Esophagus mucosa (tissue), 1 donor: Measurements from ENCODE around the gene SP140. TPM values are rescaled to one million over a fixed set of nuclear protein-coding genes. Genes with fewer than 3 reads are reported as not detected.

Experiments
- total RNA-seq: library from RNA; stranded (reverse); gene quantifications from one replicate; pipeline ENCODE4 v1.2.4, GENCODE V29; 2023
- donor health status: DM: yes; HTN: yes; CAD: no.

SP140 gene
- total RNA-seq, 1 donor from 2014 or later = 0.96 TPM

Other genes starting within 250 kb of the SP140 start
- 3.8 TPM for gene SLC16A14, start 156.8 kb upstream of the SP140 start, total RNA-seq
- gene SP110, start 5.8 kb upstream of the SP140 start, total RNA-seq = 9.1 TPM
- gene SP140L, start 101.5 kb downstream of the SP140 start, total RNA-seq = 5.3 TPM
- gene SP100, start 190.5 kb downstream of the SP140 start, total RNA-seq = 38.5 TPM